ENCODE measurements around the gene MAGEA10. TPM values are rescaled to one million over a fixed set of nuclear protein-coding genes. Genes with fewer than 3 reads are reported as not detected.

Gene MAGEA10
- total RNA-seq, 1 experiment from 2014 or later = not detected

- DNase-seq = no peak
- peaks cover 2 to 11% (median 8%) of the 10 kb centered on the region in 3 experiments; a peak in 6 of 7 replicates for H3K36me3 Mint-ChIP-seq (ENCODE audit: insufficient read depth in 1 of 3, low read depth in 3 of 3)
- H2AK5ac ChIP-seq (ENCODE audit: insufficient read length, low read length) = no peak overlapping the region
- no peak overlapping the region for H2AFZ ChIP-seq (ENCODE audit: low read length)
- H2BK20ac ChIP-seq (ENCODE audit: low read depth, low read length, poor library complexity, severe bottlenecking) = no peak overlapping the region
- H3K9me3 ChIP-seq (ENCODE audit: control insufficient read depth, low read depth, low read length) = peaks cover 32% of the 10 kb centered on the region
- H4K5ac ChIP-seq (ENCODE audit: insufficient read length, low read depth, low read length) = no peak overlapping the region
- no peaks in the 10 kb centered on the region for H3K79me1 ChIP-seq (ENCODE audit: insufficient read depth, low read depth, low read length, poor library complexity, severe bottlenecking)
- TF ChIP-seq CTCF (conservative IDR thresholded peaks at IDR 0.05) = no peak
- H3K4me1 ChIP-seq (ENCODE audit: insufficient read depth, low read length) = no peaks in the 10 kb centered on the region
- no peak overlapping the region for H3K27ac ChIP-seq (ENCODE audit: insufficient read length, low read depth, low read length)
- no peak overlapping the region for H2BK15ac ChIP-seq (ENCODE audit: low read depth, low read length)
- H2BK5ac ChIP-seq (ENCODE audit: insufficient read length, low read length) = no peak overlapping the region
- H3K9me3 Mint-ChIP-seq = peaks cover 63 to 64% of the 10 kb centered on the region in 2 experiments
- H3K4ac ChIP-seq (ENCODE audit: low read depth, low read length) = no peak overlapping the region
- no CpG with 5 or more reads among the region's 4 CpGs for WGBS (ENCODE audit: extremely low coverage, insufficient read length, low lambda C conversion rate)
- H2BK120ac ChIP-seq (ENCODE audit: low read depth, low read length, poor library complexity, severe bottlenecking) = no peak overlapping the region
- no peak overlapping the region for H4K8ac ChIP-seq (replicated peaks; ENCODE audit: insufficient read length, low read depth, low read length)
- H3K27me3 Mint-ChIP-seq (ENCODE audit: low read depth) = no peaks in the 10 kb centered on the region; the same call in 1 of the 2 replicates
- no peaks in the 10 kb centered on the region for H3K4me1 Mint-ChIP-seq
- H4K91ac ChIP-seq (ENCODE audit: insufficient read length, low read depth, low read length) = no peak overlapping the region
- no peaks in the 10 kb centered on the region for H4K20me1 ChIP-seq (ENCODE audit: control insufficient read depth, insufficient read depth, insufficient read length)
- no peaks in the 10 kb centered on the region for H3K23me2 ChIP-seq (ENCODE audit: insufficient read length, low read depth, low read length, poor library complexity, severe bottlenecking)
- no peak overlapping the region for H3K18ac ChIP-seq (ENCODE audit: insufficient read length, low read depth, low read length)
- no peaks in the 10 kb centered on the region for H3K27me3 ChIP-seq (ENCODE audit: insufficient read depth, low read length)
- no peak overlapping the region for H3K27ac Mint-ChIP-seq
- no peak overlapping the region for H3K4me2 ChIP-seq (ENCODE audit: insufficient read depth, insufficient read length, low read length)
- no peak overlapping the region for H3K9ac ChIP-seq (ENCODE audit: extremely low read depth, insufficient read length, low read length)
- no peak overlapping the region for H3K56ac ChIP-seq (ENCODE audit: insufficient read length, low read depth, low read length)
- no peak overlapping the region for H3K4me3 Mint-ChIP-seq
- no peak overlapping the region for H2BK12ac ChIP-seq (ENCODE audit: insufficient read length, low read depth, low read length)
- H3K79me2 ChIP-seq (ENCODE audit: insufficient read depth, low read length) = no peaks in the 10 kb centered on the region
- no peak overlapping the region for H3K23ac ChIP-seq (ENCODE audit: insufficient read length, low read depth, low read length)
- no peak overlapping the region for H3K14ac ChIP-seq (ENCODE audit: insufficient read depth, low read length)
- no peak overlapping the region for H3T11ph ChIP-seq (ENCODE audit: low read length)
Measured at GRCh38 chrX:152170621-152171020, 32.2 kb upstream of the MAGEA10 start.
